Superior temporal gyrus (tissue), 1 donor: ENCODE measurements around the gene GALNT16.
"Not testable (repeated sequence)": the region's sequence is repeated elsewhere in the genome, so short reads cannot be mapped to it uniquely, and the experiment has no call there.

Experiments used
- DNase-seq: peaks from one replicate; pipeline ENCODE4 v3.0.0-alpha.2; 2016; ENCODE audit errors: extremely low spot score

The GALNT16 gene

GRCh38 chr14:69260190-69260860 lies 367 bp downstream of the GALNT16 start:
- no peak for DNase-seq

- no peak for DNase-seq
Measured at GRCh38 chr14:69260861-69261564, 1.1 kb downstream of the GALNT16 start.

- DNase-seq: no peak
Measured at GRCh38 chr14:69261761-69262331, 1.9 kb downstream of the GALNT16 start.

- DNase-seq: no peak
Measured at GRCh38 chr14:69262516-69262915, 2.6 kb downstream of the GALNT16 start.

GRCh38 chr14:69263364-69263763 lies 3.4 kb downstream of the GALNT16 start:
- no peak for DNase-seq

GRCh38 chr14:69263771-69264170 lies 3.8 kb downstream of the GALNT16 start:
- no peak for DNase-seq

- DNase-seq: no peak
Measured at GRCh38 chr14:69266572-69267345, 6.8 kb downstream of the GALNT16 start.

GRCh38 chr14:69267492-69267891 lies 7.5 kb downstream of the GALNT16 start:
- DNase-seq: no peak

GRCh38 chr14:69268223-69268622 lies 8.3 kb downstream of the GALNT16 start:
- DNase-seq: no peak

GRCh38 chr14:69268763-69269162 lies 8.8 kb downstream of the GALNT16 start:
- DNase-seq: no peak

GRCh38 chr14:69269381-69269780 lies 9.4 kb downstream of the GALNT16 start:
- no peak for DNase-seq

- no peak for DNase-seq
Measured at GRCh38 chr14:69270097-69270496, 10.1 kb downstream of the GALNT16 start.

GRCh38 chr14:69270795-69271708 lies 11.1 kb downstream of the GALNT16 start:
- DNase-seq: no peak

GRCh38 chr14:69274321-69274720 lies 14.4 kb downstream of the GALNT16 start:
- no peak for DNase-seq

GRCh38 chr14:69275331-69275730 lies 15.4 kb downstream of the GALNT16 start:
- no peak for DNase-seq

GRCh38 chr14:69277356-69277755 lies 17.4 kb downstream of the GALNT16 start:
- DNase-seq: not testable (repeated sequence)

GRCh38 chr14:69280746-69281291 lies 20.9 kb downstream of the GALNT16 start:
- no peak for DNase-seq

- no peak for DNase-seq
Measured at GRCh38 chr14:69281450-69282169, 21.7 kb downstream of the GALNT16 start.

- DNase-seq: no peak
Measured at GRCh38 chr14:69282448-69282847, 22.5 kb downstream of the GALNT16 start.

GRCh38 chr14:69284170-69284569 lies 24.2 kb downstream of the GALNT16 start:
- no peak for DNase-seq
